MCF 10A (cell line): ENCODE measurements around the gene TANC1. TPM values are rescaled to one million over a fixed set of nuclear protein-coding genes. Genes with fewer than 3 reads are reported as not detected.

Experiments used
- BruUV-seq: library from RNA; stranded (reverse); fragments of 400-500 nt; replicated peaks from 2 replicates; lab custom pipeline; 2021; lab: Mats Ljungman, UMichigan
- CTCF ChIA-PET: fragments of 300-600 bp; sonication (Branson Sonifier 250); formaldehyde crosslinking; extraction: SDS; loops from one replicate; lab custom pipeline; 2021; ENCODE audit warnings: antibody characterized with exemption, inconsistent platforms; lab: Yijun Ruan, JAX
- POLR2A ChIA-PET: fragments of 300-600, 350-650 bp; sonication (Branson Sonifier 250); formaldehyde crosslinking; extraction: SDS; loops from one replicate; lab custom pipeline; 2020; ENCODE audit warnings: antibody characterized with exemption, inconsistent platforms; lab: Yijun Ruan, JAX
- DNase-seq: peaks from one replicate; pipeline ENCODE4 v3.0.0-alpha.2; 2018; ENCODE audit not compliant: unreplicated experiment
- H3K27ac Mint-ChIP-seq: one replicate; pipeline ENCODE4 v1.8.0; 2022; ENCODE audit warnings: mild to moderate bottlenecking, low read depth, mixed read lengths; ENCODE audit not compliant: unreplicated experiment
- H3K27me3 Mint-ChIP-seq: one replicate; pipeline ENCODE4 v1.8.0; 2022; ENCODE audit warnings: mixed read lengths; ENCODE audit not compliant: insufficient read depth, unreplicated experiment
- H3K36me3 Mint-ChIP-seq: one replicate; pipeline ENCODE4 v1.8.0; 2022; ENCODE audit warnings: mild to moderate bottlenecking, moderate library complexity, mixed read lengths; ENCODE audit not compliant: insufficient read depth, unreplicated experiment
- H3K4me1 Mint-ChIP-seq: one replicate; pipeline ENCODE4 v1.8.0; 2022; ENCODE audit warnings: mixed read lengths; ENCODE audit not compliant: insufficient read depth, unreplicated experiment
- H3K4me3 Mint-ChIP-seq: one replicate; pipeline ENCODE4 v1.8.0; 2022; ENCODE audit warnings: mild to moderate bottlenecking, moderate library complexity, mixed read lengths; ENCODE audit not compliant: unreplicated experiment
- H3K9me3 Mint-ChIP-seq: one replicate; pipeline ENCODE4 v1.8.0; 2022; ENCODE audit warnings: mixed read lengths; ENCODE audit not compliant: unreplicated experiment
- intact Hi-C: fragments of 100-400 bp; cut with micrococcal nuclease; formaldehyde crosslinking; loops from 2 replicates; pipeline ENCODE4 v1.14.1; 2022
- total RNA-seq: library from RNA; stranded (reverse); gene quantifications from 2 replicates; pipeline ENCODE4 v1.2.3, GENCODE V29; 2022
- TF ChIP-seq, protein P1 (sequence below): fragments of 200-600 bp; IDR thresholded peaks from one replicate; pipeline ENCODE4 v1.8.0; 2022; ENCODE audit warnings: antibody characterized with exemption, mild to moderate bottlenecking; ENCODE audit not compliant: unreplicated experiment

TANC1 gene
- total RNA-seq, 1 experiment from 2014 or later: 35.3 TPM

DNA sequence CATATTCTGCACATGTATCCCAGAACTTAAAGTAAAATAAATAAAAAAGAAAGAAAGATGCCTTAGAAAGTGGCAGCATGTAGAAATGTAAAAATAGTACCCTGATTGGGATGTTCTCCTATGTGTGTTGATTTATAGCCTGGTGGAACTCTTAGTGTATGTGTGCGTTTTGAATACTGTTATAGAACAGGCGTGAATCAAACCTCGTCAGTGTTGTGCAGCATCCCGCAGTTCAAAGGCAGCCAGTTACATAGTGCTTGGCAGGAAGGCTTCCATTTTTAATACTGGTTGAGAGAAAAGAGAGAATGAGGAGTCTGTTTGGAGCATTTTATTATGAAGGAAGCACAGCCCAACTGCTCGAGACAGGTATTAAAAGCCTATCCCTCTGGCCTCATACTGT lies 49.4 kb downstream of the TANC1 start:
- CTCF ChIA-PET: no interaction called here
- H3K27me3 Mint-ChIP-seq: no peaks in the 10 kb centered on the region

DNA sequence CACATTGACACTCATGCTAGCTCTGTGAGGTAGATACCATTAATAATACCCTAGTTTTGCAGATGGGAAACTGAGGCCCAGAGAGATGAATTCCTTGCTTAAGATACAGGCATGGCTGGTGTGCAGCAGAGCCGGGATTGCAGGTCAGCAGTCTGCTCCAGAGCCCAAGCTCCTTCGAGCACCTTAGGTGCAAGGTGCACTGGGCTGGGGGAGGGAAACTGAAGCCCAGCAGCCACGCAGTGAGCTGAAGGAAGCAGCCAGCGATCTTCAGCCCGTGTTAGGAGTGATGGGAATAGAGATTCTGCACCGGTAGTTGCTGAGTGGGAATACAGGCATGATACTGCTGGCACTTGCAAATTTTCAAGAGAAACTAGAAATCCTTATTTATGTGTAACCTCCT lies 50.6 kb downstream of the TANC1 start:
- ChIA-PET CTCF (interaction anchor here (0.8 to 1.1 kb wide), 4 partner anchors 9 to 950 kb away, joined by 3 read pairs; no protein-coding TSS in a partner anchor), POLR2A (interaction anchor here (0.9 kb wide), 1 partner anchor 46 kb away, joined by 3 read pairs; no protein-coding TSS in a partner anchor)
- H3K9me3 Mint-ChIP-seq: peaks cover 15% of the 10 kb centered on the region
- TF ChIP-seq, protein P1, sequence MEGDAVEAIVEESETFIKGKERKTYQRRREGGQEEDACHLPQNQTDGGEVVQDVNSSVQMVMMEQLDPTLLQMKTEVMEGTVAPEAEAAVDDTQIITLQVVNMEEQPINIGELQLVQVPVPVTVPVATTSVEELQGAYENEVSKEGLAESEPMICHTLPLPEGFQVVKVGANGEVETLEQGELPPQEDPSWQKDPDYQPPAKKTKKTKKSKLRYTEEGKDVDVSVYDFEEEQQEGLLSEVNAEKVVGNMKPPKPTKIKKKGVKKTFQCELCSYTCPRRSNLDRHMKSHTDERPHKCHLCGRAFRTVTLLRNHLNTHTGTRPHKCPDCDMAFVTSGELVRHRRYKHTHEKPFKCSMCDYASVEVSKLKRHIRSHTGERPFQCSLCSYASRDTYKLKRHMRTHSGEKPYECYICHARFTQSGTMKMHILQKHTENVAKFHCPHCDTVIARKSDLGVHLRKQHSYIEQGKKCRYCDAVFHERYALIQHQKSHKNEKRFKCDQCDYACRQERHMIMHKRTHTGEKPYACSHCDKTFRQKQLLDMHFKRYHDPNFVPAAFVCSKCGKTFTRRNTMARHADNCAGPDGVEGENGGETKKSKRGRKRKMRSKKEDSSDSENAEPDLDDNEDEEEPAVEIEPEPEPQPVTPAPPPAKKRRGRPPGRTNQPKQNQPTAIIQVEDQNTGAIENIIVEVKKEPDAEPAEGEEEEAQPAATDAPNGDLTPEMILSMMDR: no peak
- no peaks in the 10 kb centered on the region for H3K27me3 Mint-ChIP-seq
- intact Hi-C loops: no loop called here
- no peak for DNase-seq
- no peak overlapping the region for H3K27ac Mint-ChIP-seq
- no TSS peak for BruUV-seq
- no peak overlapping the region for H3K4me3 Mint-ChIP-seq
- H3K4me1 Mint-ChIP-seq: no peaks in the 10 kb centered on the region
- peaks cover 29% of the 10 kb centered on the region for H3K36me3 Mint-ChIP-seq

More for the DNA sequence above, 49.4 kb downstream of the TANC1 start:
- H3K27ac Mint-ChIP-seq: no peak overlapping the region
- H3K9me3 Mint-ChIP-seq: peaks cover 19% of the 10 kb centered on the region
- no TSS peak for BruUV-seq
- no peak for DNase-seq
- intact Hi-C loops: no loop called here
- no peak overlapping the region for H3K4me3 Mint-ChIP-seq
- POLR2A ChIA-PET: no interaction called here
- H3K4me1 Mint-ChIP-seq: no peaks in the 10 kb centered on the region
- TF ChIP-seq, protein P1: no peak
- peaks cover 38% of the 10 kb centered on the region for H3K36me3 Mint-ChIP-seq

DNA sequence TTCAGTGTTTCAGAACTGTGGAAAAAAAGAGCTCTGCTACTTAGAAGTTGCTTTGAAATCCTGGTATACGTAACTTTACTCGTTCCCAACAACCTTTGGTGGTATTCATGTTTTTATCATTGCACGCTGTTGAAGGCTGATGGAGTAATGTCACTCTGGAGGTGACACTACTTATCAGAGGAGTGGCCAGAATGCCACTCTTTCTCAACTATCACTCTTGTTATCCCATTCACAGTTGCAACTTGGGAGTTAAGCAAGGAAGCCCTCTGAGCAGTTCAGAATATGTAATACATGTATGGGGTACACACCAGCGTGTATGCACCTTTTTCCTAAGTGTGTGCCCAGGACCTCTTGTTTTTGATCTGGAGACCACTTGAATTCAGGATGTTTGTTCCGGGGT lies 53.6 kb downstream of the TANC1 start:
- ChIA-PET POLR2A (interaction anchor here (0.6 to 1.5 kb wide), 3 partner anchors 11 to 807 kb away, joined by 3 to 4 read pairs (median 3); no protein-coding TSS in a partner anchor), CTCF (interaction anchor here (0.5 kb wide), 1 partner anchor 15 kb away, joined by 4 read pairs; no protein-coding TSS in a partner anchor)
- Mint-ChIP-seq H3K4me3 (no peak overlapping the region), H3K36me3 (peaks cover 10% of the 10 kb centered on the region), H3K4me1 (peaks cover 8% of the 10 kb centered on the region), H3K27ac (no peak overlapping the region), H3K27me3 (no peaks in the 10 kb centered on the region), H3K9me3 (no peaks in the 10 kb centered on the region)
- intact Hi-C loops: no loop called here
- BruUV-seq: no TSS peak
- DNase-seq: no peak
- TF ChIP-seq, protein P1: no peak

DNA sequence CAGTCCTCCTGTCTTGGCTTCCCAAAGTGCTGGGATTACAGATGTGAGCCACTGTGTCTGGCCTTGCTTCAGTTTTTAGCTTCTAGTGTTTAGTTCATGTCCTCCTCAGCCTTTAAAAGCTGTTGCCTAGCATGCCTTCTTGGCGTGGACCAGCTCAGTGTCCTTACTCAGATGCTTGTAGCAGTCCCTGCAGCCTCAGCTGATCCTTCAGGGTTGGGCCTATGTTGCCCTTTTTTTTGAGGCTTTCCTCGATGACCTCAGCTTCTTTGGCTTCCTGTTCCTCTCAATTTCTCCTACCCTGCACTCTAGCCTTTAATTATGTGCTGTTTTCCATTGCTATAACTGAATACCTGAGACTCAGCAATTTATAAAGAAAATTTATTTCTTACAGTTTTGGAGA lies 57.7 kb downstream of the TANC1 start:
- DNase-seq: no peak
- ChIA-PET POLR2A (interaction anchor here (1.0 kb wide), 1 partner anchor 99 kb away, joined by 4 read pairs; no protein-coding TSS in a partner anchor), CTCF (interaction anchor here (0.9 kb wide), 1 partner anchor 93 kb away, joined by 3 read pairs; no protein-coding TSS in a partner anchor)
- no TSS peak for BruUV-seq
- Mint-ChIP-seq H3K9me3 (no peaks in the 10 kb centered on the region), H3K4me1 (peaks cover 19% of the 10 kb centered on the region), H3K36me3 (peaks cover 20% of the 10 kb centered on the region), H3K4me3 (no peak overlapping the region), H3K27me3 (no peaks in the 10 kb centered on the region), H3K27ac (no peak overlapping the region)
- intact Hi-C loops: no loop called here
- TF ChIP-seq, protein P1: no peak
